ENCODE measurements around the gene KRTAP9-6.
"Not testable (repeated sequence)": the region's sequence is repeated elsewhere in the genome, so short reads cannot be mapped to it uniquely, and the experiment has no call there.

DNA sequence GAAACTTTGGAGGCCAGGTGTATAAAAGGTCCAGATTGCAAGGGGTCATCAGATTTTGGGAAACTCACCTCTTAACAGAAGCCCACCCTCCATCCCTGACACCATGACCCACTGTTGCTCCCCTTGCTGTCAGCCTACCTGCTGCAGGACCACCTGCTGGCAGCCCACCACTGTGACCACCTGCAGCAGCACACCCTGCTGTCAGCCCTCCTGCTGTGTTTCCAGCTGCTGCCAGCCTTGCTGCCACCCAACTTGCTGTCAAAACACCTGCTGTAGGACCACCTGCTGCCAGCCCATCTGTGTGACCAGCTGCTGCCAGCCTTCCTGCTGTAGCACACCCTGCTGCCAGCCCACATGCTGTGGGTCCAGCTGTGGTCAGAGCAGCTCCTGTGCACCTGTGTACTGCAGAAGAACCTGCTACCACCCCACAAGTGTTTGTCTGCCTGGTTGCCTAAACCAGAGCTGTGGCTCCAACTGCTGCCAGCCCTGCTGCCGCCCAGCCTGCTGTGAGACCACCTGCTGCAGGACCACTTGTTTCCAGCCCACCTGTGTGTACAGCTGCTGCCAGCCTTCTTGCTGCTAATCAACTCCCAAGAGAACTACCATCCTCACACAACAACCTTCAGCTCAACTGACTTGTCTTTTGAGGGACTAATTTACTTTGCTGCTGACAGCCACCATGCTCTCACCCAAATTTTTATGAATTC, 32.6 kb upstream of the KRTAP9-6 start, which contains the start of gene KRTAP9-3:
- TF ChIP-seq CTCF, POLR2A, POLR2AphosphoS5 (IDR thresholded peaks at IDR 0.05): not testable (repeated sequence)
